GM21360 (cell line): ENCODE results near the gene HPS1.

Experiments
- ATAC-seq: cut with Tn5 transposase; IDR thresholded peaks from one replicate; pipeline ENCODE4 v1.9.1; 2021; ENCODE audit warnings: mild to moderate bottlenecking, moderate library complexity; ENCODE audit not compliant: unreplicated experiment

The HPS1 gene

DNA sequence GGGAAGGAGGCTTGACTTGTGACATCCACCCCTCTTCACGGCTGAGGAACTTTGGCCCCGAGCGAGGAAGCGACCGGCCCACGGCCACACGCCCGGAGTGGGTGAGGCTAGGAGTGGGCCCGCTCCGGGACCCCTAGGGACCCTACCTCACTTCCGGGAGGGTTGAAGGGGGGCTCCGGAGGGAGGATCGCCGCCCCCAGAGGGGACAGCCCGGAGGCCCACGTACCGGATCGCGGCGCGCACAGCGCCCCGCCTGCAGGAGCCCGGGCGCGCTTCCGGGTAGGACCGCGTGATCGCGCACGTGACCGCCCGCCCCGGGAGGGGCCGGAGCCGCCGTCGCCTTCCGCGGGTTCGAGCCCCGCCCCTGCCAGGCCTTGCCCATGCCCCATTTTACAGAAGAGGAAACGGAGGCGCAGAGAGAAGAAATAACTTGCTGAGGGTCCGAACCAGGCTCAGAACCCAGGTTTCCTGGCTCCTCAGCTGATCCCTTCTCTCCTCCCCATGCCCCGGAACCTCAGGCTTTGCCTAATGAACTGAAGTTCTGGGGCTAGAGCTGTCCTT is at the start of gene HPS1:
HPS1 (minus strand) TSS at position 275 of the 561 bp plus-strand sequence. CDS start 3,695 bp downstream, outside the sequence.
- ATAC-seq, result peak; percentile 86

GRCh38 chr10:98492763-98493162 is 46.0 kb upstream of the HPS1 start:
- ATAC-seq, result no peak

GRCh38 chr10:98489561-98490481 is 43.1 kb upstream of the HPS1 start:
- ATAC-seq, result no peak

- no peak for ATAC-seq
These were observed 42.1 kb upstream of the HPS1 start for GRCh38 chr10:98488669-98489430.

GRCh38 chr10:98487649-98488048 is 40.9 kb upstream of the HPS1 start:
- ATAC-seq, result no peak

- ATAC-seq, result no peak
These were observed 39.7 kb upstream of the HPS1 start for GRCh38 chr10:98486421-98486820.

GRCh38 chr10:98485959-98486358 is 39.2 kb upstream of the HPS1 start:
- no peak for ATAC-seq

GRCh38 chr10:98483658-98484057 is 36.9 kb upstream of the HPS1 start:
- no peak for ATAC-seq

GRCh38 chr10:98482096-98482495 is 35.4 kb upstream of the HPS1 start:
- ATAC-seq, result no peak

GRCh38 chr10:98481404-98481945 is 34.7 kb upstream of the HPS1 start:
- no peak for ATAC-seq

- no peak for ATAC-seq
These were observed 31.9 kb upstream of the HPS1 start for GRCh38 chr10:98478430-98479222.

DNA sequence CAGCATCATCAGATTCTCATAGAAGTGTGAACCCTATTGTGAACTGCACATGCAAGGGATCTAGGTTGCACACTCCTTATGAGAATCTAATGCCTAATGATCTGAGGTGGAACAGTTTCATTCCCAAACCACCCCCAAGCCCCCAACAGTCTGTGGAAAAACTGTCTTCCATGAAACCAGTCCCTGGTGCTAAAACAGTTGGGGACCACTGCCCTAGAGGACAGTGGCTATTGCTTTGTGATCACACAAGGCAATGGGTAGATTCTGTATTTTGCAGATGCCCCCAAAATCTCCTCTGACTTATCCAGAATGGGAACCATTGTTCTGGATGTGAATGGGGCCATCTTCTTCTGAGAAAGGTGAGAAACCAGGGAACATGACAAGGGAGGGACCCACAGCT is 31.1 kb upstream of the HPS1 start:
- ATAC-seq, result no peak

- peak; percentile 52 for ATAC-seq
These were observed 27.9 kb upstream of the HPS1 start for GRCh38 chr10:98474628-98475027.

DNA sequence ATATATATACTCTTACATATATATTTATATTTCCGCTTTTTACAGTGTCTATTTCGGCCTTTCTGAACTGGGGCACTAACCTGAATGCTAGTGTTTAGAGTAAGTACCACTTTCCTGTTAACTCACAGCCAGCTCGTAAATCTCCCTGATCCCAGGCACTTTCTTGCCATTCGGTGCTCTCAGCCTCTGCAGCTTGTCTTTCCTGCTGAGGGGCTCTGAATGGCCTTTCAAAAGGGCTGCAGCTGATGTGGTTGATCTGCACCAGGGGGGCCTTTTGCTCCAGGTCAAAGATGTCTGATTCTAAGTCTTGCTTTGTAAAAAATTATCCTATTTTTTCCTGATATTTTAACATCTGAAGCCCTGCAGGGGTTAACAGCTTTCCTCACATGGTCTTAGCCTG is 25.5 kb upstream of the HPS1 start:
- ATAC-seq, result no peak

- ATAC-seq, result no peak
These were observed 24.1 kb upstream of the HPS1 start for GRCh38 chr10:98470850-98471249.

- no peak for ATAC-seq
These were observed 22.5 kb upstream of the HPS1 start for GRCh38 chr10:98469001-98469931.

DNA sequence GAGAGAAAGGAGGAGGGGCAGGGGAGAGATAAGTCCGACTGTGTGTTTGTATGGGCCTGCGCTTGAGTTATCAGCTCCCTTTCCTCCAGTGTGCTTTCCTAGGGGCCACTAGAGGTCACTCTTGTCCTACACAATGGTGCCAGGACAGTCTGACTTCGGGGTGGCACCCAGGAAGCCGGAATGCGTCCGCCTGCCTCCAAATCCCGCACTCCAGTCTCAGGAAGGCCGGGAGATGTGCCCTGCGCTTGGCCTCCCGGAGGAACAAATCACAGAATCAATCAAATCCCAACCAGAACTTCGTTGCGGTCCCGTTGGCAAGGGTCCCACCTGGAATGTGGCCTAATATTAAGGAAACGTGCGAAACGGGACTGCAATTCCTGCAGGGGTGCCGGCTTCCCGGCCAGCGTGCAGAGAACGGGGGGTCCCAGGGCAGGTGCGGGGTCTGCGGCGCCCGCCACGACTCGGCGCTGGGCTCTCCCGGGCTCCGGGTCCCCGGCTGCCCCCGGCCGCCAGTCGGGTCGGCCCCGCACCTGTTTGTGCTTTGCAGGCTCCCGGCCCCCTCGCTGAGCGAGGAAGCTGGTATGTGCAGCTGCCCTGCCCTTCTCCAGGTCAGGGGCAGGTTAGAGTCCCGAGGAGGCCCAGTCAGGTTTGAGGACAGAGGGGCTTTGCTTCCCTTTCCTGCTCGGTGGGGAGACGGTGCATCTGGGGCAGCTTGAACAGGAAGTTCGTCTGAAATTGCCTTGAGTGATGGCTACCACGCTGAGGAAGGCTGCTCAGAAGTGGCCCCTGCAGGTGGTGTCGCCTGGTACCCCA is 21.0 kb upstream of the HPS1 start:
- peak; percentile 93 for ATAC-seq

- peak; percentile 5 for ATAC-seq
These were observed 20.2 kb upstream of the HPS1 start for GRCh38 chr10:98466861-98467505.
